SJCRH30 (cell line): Measurements from ENCODE around the gene MTA2. TPM values are rescaled to one million over a fixed set of nuclear protein-coding genes. Genes with fewer than 3 reads are reported as not detected.
A peak's percentile ranks its signal among the peaks of the same experiment; 100 is the strongest.
"Not testable (repeated sequence)": the region's sequence is repeated elsewhere in the genome, so short reads cannot be mapped to it uniquely, and the experiment has no call there.

ENCODE experiments used
- DNase-seq, 2 experiments: peaks; one replicate each; pipeline ENCODE4 v3.0.0-alpha.2; 2015 to 2020
- H3K27ac ChIP-seq: fragments of 250-450 bp; sonication (Bioruptor Pico); 2 replicates; pipeline ENCODE4 v1.5.1; 2020; ENCODE audit warnings: mild to moderate bottlenecking, moderate library complexity
- H3K27me3 ChIP-seq: fragments of 250-450 bp; sonication (Bioruptor Pico); 2 replicates; pipeline ENCODE4 v1.5.1; 2020; ENCODE audit warnings: mild to moderate bottlenecking, moderate library complexity
- H3K36me3 ChIP-seq: fragments of 250-450 bp; sonication (Bioruptor Pico); 2 replicates; pipeline ENCODE4 v1.5.1; 2020; ENCODE audit warnings: mild to moderate bottlenecking, moderate library complexity
- H3K4me1 ChIP-seq: fragments of 250-450 bp; sonication (Bioruptor Pico); 2 replicates; pipeline ENCODE4 v1.5.1; 2020; ENCODE audit warnings: mild to moderate bottlenecking, moderate library complexity
- H3K4me3 ChIP-seq: fragments of 250-450 bp; sonication (Bioruptor Pico); 2 replicates; pipeline ENCODE4 v1.5.1; 2020; ENCODE audit warnings: mild to moderate bottlenecking, moderate library complexity
- H3K9me3 ChIP-seq: fragments of 250-450 bp; sonication (Bioruptor Pico); replicated peaks from 2 replicates; pipeline ENCODE4 v1.5.1; 2020; ENCODE audit warnings: mild to moderate bottlenecking, moderate library complexity
- total RNA-seq: library from RNA; depleted of rRNA; stranded (reverse); fragments of >200 nt; shearing (Covaris generic); gene quantifications from 2 replicates; pipeline ENCODE4 v1.2.3, GENCODE V29; 2014

Gene MTA2
- total RNA-seq, 1 experiment from 2014 or later: 106 TPM

DNA sequence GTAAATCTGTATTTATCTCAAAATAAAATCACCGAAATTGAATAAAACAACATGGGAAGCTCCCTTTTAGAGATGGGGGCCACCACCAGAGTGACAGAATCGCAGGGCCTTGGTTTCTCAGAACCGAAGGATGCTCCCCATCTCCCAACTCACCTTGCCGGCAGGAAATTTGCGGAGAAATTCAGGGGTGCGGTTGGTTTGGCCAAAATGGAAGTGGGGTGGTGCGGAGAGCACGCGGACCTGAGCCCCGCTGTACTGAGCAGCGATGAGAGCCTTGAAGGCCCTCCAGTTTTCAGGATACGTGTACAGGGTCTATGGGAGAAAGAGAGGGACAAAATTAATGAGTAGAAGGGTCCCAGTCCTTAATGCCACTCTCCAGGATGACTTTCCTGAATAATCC lies 29.2 kb downstream of the MTA2 start:
- Histone ChIP-seq H3K27me3 (no peaks in the 10 kb centered on the region), H3K4me3 (peak overlapping the region; percentile 71), H3K4me1 (peaks cover 3% of the 10 kb centered on the region; the same call in 1 of the 2 replicates), H3K9me3 (no peaks in the 10 kb centered on the region), H3K27ac (0 out of 2 replicates have a peak overlapping the region, but pooled peaks have one; percentile 67), H3K36me3 (peaks cover 53% of the 10 kb centered on the region)
- no peak for DNase-seq

DNA sequence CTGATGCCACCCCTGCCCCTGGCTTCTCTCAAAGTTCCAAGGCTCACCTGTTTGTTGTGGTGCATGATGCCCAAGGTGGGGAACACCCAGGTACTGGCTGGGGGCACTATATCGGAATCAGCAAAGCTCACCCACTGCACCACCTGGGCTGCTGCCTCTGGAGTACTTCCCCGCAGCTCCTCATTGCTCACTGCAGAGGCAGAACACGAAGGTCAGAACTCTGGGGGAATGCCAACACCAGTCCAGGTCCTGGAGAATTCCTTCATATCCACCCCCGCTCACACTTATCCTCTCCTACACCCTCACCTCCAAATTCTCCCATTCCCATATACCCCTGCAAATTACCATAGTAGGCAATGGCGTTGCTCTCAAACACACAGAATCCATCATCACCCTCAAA lies 30.2 kb downstream of the MTA2 start:
- not testable (repeated sequence) for H3K27ac ChIP-seq, H3K4me1 ChIP-seq, H3K27me3 ChIP-seq, H3K9me3 ChIP-seq, H3K4me3 ChIP-seq, DNase-seq
- H3K36me3 ChIP-seq: peaks cover 63% of the 10 kb centered on the region

DNA sequence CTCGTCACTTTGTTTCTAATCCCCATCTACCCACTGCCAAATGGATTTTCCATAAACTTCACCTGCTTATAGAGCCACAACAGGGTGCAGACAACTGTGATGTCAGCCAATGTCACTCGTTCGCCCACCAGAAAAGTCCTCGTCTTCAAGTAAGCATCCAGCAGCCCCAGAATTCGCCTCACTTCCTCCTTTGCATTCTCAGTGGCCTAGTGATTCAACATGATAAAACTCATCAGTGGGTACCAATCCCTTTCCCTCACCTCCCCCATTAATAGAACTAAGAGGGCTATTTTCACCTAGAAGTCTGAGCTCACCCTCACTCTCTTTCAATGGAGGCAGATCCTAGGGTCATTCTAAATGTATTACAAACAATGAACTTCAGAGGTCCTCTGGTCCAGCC lies 30.8 kb downstream of the MTA2 start:
- not testable (repeated sequence) for H3K9me3 ChIP-seq, H3K4me1 ChIP-seq, H3K27me3 ChIP-seq, H3K27ac ChIP-seq, DNase-seq, H3K4me3 ChIP-seq
- peaks cover 67% of the 10 kb centered on the region for H3K36me3 ChIP-seq

- Histone ChIP-seq H3K27ac (no peak overlapping the region), H3K27me3 (no peaks in the 10 kb centered on the region), H3K36me3 (peaks cover 74% of the 10 kb centered on the region), H3K4me3 (no peak overlapping the region), H3K9me3 (no peaks in the 10 kb centered on the region), H3K4me1 (no peaks in the 10 kb centered on the region)
- DNase-seq: no peak
These were observed 32.1 kb downstream of the MTA2 start for GRCh38 chr11:62569611-62570010.

GRCh38 chr11:62567018-62567633 lies 34.5 kb downstream of the MTA2 start:
- H3K4me1 ChIP-seq: 0 out of 2 replicates have a peak, but pooled peaks cover 2% of the 10 kb centered on the region
- no peak overlapping the region for H3K4me3 ChIP-seq
- no peaks in the 10 kb centered on the region for H3K27me3 ChIP-seq
- H3K36me3 ChIP-seq: peaks cover 92% of the 10 kb centered on the region
- no peak for DNase-seq
- H3K27ac ChIP-seq: no peak overlapping the region
- H3K9me3 ChIP-seq: no peaks in the 10 kb centered on the region

GRCh38 chr11:62566247-62566646 lies 35.4 kb downstream of the MTA2 start:
- Histone ChIP-seq H3K36me3 (peaks cover 89% of the 10 kb centered on the region), H3K4me1 (peaks cover 2% of the 10 kb centered on the region; the same call in 1 of the 2 replicates), H3K9me3 (no peaks in the 10 kb centered on the region), H3K27me3 (no peaks in the 10 kb centered on the region), H3K27ac (no peak overlapping the region), H3K4me3 (no peak overlapping the region)
- no peak for DNase-seq

GRCh38 chr11:62565100-62565802 lies 36.4 kb downstream of the MTA2 start:
- peaks cover 89% of the 10 kb centered on the region for H3K36me3 ChIP-seq
- H3K9me3 ChIP-seq: no peaks in the 10 kb centered on the region

DNA sequence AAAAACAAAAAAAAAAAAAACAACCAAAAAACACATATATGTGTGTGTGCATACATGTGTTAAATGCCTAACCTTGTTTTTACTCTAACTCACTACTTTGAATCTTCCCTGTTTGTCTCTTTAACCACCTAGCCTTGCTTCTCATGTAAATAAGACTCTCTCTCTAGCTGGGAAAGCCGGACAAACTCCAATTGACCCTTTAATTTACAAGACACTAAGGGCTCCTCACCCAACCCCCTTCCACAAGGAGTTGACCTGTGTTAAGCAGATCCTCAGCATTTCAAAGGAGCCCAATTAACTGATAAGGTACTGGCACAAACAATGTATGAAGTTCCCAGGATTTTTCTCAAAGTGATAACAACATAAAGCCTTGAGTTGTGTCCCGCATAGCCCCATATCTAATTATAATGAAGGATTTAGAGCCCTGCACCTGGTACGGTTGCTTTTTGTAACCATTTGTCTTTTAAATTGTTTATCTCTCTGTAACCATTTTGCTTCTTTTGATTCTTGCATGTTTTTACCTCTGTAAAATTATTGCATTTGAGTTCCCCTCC lies 39.9 kb downstream of the MTA2 start:
- peaks cover 25% of the 10 kb centered on the region for H3K4me1 ChIP-seq
- H3K27me3 ChIP-seq, H3K9me3 ChIP-seq, H3K27ac ChIP-seq, DNase-seq, H3K4me3 ChIP-seq: not testable (repeated sequence)
- peaks cover 80% of the 10 kb centered on the region for H3K36me3 ChIP-seq

More at GRCh38 chr11:62565100-62565802, 36.4 kb downstream of the MTA2 start:
- DNase-seq: no peak
- H3K27me3 ChIP-seq: no peaks in the 10 kb centered on the region
- no peak overlapping the region for H3K4me3 ChIP-seq
- no peak overlapping the region for H3K27ac ChIP-seq
- peaks cover 10% of the 10 kb centered on the region for H3K4me1 ChIP-seq

GRCh38 chr11:62560566-62561103 lies 41.0 kb downstream of the MTA2 start:
- peaks cover 69% of the 10 kb centered on the region for H3K36me3 ChIP-seq
- H3K9me3 ChIP-seq: no peaks in the 10 kb centered on the region
- H3K27me3 ChIP-seq: no peaks in the 10 kb centered on the region
- H3K4me1 ChIP-seq: peaks cover 36% of the 10 kb centered on the region
- H3K4me3 ChIP-seq: no peak overlapping the region
- H3K27ac ChIP-seq: no peak overlapping the region
- DNase-seq: peak; percentile 82 to 83

GRCh38 chr11:62559626-62560025 lies 42.0 kb downstream of the MTA2 start:
- Histone ChIP-seq H3K4me1 (peaks cover 46% of the 10 kb centered on the region), H3K36me3 (peaks cover 61% of the 10 kb centered on the region)
- H3K27me3 ChIP-seq, H3K4me3 ChIP-seq, H3K9me3 ChIP-seq, DNase-seq, H3K27ac ChIP-seq: not testable (repeated sequence)

DNA sequence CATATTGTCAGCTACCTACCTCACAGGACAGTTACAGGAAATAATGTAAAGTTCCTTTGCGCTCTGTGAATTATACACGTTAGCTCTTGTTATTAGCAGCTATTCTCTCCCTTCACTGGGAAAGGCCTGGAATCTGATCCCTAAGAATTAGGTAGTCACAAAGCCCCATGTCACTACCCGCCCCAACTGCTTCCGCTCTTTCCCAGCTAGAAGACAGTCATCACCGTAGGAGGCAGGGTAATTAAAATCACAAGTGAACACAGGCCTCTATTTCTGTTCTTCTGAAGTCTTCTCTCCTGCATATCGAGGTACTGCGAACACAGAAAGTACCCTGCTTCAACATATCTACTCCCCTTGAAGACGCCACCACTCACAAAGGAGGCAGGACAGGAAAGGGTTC lies 42.5 kb downstream of the MTA2 start:
- peaks cover 59% of the 10 kb centered on the region for H3K36me3 ChIP-seq
- no peaks in the 10 kb centered on the region for H3K27me3 ChIP-seq
- H3K4me1 ChIP-seq: peaks cover 50% of the 10 kb centered on the region
- no peak overlapping the region for H3K27ac ChIP-seq
- no peak for DNase-seq
- no peaks in the 10 kb centered on the region for H3K9me3 ChIP-seq
- no peak overlapping the region for H3K4me3 ChIP-seq

- Histone ChIP-seq H3K9me3 (no peaks in the 10 kb centered on the region), H3K27ac (no peak overlapping the region), H3K4me1 (peaks cover 56% of the 10 kb centered on the region), H3K27me3 (no peaks in the 10 kb centered on the region), H3K36me3 (peaks cover 54% of the 10 kb centered on the region), H3K4me3 (no peak overlapping the region)
- no peak for DNase-seq
These were observed 43.0 kb downstream of the MTA2 start for GRCh38 chr11:62558669-62559068.

- Histone ChIP-seq H3K4me1 (peaks cover 67% of the 10 kb centered on the region), H3K9me3 (no peaks in the 10 kb centered on the region), H3K4me3 (no peak overlapping the region), H3K36me3 (peaks cover 37% of the 10 kb centered on the region), H3K27ac (peak overlapping the region; percentile 85; the same call in 1 of the 2 replicates), H3K27me3 (no peaks in the 10 kb centered on the region)
- DNase-seq: no peak
These were observed 44.6 kb downstream of the MTA2 start for GRCh38 chr11:62556875-62557631.

GRCh38 chr11:62556108-62556874 lies 45.4 kb downstream of the MTA2 start:
- no peak overlapping the region for H3K4me3 ChIP-seq

More at GRCh38 chr11:62556108-62556874, 45.4 kb downstream of the MTA2 start:
- H3K4me1 ChIP-seq: peaks cover 71% of the 10 kb centered on the region
- H3K27ac ChIP-seq: peak overlapping the region; percentile 85; the same call in 1 of the 2 replicates
- no peaks in the 10 kb centered on the region for H3K9me3 ChIP-seq
- peaks cover 33% of the 10 kb centered on the region for H3K36me3 ChIP-seq
- H3K27me3 ChIP-seq: no peaks in the 10 kb centered on the region
- DNase-seq: peak; percentile 88 to 91
